Measurements from ENCODE around the gene MEIG1.
"Not testable (repeated sequence)": the region's sequence is repeated elsewhere in the genome, so short reads cannot be mapped to it uniquely, and the experiment has no call there.

Gene MEIG1

DNA sequence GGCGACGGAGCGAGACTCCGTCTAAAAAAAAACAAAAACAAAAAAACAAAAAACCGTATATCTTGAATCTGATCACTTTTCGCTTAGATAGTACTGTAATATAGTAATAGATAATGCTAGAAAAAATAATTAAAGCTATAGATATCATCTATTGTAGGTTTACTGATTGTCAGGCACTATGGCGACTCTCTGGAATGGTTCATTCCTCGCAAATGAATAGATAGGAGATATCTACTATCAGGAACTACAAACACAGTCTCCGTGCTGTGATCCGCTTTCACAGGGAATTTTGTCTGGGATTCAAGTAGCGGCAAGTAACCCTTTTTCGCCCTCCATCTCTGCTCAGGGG lies 342 bp upstream of the MEIG1 start:
- no peak for DNase-seq

GRCh38 chr10:14967897-14968296 lies 8.7 kb downstream of the MEIG1 start:
- no peak for DNase-seq

DNA sequence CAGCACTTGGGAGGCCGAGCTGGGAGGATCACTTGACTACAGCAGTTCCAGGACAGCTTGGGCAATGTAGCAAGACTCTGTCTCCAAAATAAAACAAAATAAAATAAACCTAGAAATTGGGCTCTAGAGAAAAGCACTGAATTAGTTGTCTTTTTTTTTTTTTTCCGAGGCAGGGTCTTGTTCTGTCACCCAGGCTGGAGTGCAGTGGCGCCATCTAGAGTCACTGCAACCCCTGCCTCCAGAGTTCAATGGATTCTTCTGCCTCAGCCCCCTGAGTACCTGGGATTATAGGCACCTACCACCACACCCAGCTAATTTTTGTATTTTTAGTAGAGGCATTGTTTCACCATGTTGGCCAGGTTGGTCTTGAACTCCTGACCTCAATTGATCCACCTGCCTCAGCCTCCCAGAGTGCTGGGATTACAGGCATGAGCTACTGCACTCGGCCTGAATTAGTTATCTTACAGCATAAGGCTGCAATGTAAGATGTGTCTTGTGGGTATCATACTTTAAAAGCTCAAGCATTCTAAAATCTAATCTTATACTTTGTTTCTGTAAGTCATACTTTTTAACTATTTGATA lies 12.8 kb downstream of the MEIG1 start:
- DNase-seq, result peak; percentile 35

DNA sequence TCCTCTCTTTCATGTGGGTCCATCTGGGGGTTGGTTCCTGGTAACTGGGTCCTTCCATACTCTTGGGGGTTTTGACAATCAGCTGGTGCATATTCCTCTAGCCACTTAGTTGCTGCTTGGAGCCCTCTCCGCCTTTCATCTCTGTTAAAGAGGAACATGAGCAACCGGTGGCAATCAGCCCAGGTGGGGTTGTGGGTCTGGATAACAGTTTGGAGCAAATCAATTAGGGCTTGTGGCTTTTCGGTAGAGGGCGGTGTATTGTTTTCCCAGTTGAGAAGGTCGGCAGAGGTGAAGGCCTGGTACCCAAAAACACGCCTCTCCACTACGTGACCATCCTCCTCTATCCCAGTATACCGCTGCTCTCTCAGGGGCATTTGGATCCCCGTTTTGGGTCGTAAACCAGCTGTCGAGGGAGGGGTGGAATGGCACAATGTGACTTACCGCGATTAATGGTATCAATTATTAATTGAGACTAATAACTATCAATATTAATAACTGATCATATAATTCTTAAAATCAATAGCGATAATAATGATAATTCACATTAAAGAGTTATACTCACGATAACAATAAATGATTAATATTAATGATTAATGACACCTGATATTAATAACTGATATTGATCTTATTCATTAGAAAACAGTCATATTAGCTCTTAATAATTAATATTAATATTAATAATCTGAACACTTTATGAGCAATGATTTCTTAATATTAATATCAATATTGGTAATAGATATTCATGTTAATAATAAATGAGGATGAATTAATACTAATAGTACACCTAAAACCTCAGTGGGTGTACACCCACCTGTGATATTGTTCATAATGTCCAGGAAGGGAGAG lies 15.2 kb downstream of the MEIG1 start:
- DNase-seq, result not testable (repeated sequence)

DNA sequence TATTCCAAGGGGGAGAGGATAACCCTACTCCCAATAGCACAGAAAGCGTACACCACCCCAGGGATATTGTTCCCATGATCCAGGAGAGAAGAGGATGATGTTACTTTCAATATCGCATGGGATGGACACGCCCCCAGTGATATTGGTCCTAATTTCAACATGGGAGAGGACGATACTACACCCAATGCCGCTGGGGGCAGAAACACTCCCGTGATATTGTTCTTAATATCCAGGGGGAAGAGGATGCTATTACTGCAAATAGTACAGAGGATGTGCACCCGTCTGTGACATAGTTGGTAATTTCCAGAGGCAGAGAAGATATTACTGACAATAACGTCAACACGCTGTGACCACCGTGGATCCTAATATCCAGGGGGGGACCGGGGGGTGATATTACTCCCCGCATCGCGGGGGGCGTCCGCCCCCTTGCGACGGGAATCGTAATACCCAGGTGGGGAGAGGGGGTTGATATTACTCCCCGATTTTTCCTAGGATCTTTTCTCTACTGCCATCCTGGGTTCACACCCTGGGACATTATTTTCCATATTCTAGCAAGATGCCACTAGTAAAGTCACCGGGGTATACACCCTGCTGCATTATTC lies 16.6 kb downstream of the MEIG1 start:
- no peak for DNase-seq

- no peak for DNase-seq
Measured at GRCh38 chr10:14982744-14983143, 23.6 kb downstream of the MEIG1 start.

DNA sequence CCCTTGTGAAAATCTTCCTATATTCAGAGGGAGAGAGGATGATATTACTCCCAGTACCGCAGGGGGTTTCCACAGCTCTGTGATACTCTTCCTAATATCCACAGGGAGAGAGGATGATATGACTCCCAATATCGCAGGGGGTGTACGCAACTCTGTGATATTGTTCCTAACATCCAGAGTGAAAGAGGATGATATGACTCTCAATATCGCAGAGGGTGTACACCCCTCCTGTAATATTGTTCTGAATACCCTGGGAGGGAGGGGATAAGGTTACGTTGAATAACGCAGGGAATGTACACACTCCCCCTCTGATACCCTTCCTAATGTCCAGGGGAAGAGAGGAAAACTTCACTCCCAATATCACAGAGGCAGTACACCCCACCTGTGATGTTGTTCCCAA lies 30.4 kb downstream of the MEIG1 start:
- DNase-seq, result not testable (repeated sequence)

GRCh38 chr10:14991035-14991749 lies 32.0 kb downstream of the MEIG1 start:
- peak; percentile 64 for DNase-seq

- DNase-seq, result not testable (repeated sequence)
Measured at GRCh38 chr10:14992336-14992735, 33.1 kb downstream of the MEIG1 start.

DNA sequence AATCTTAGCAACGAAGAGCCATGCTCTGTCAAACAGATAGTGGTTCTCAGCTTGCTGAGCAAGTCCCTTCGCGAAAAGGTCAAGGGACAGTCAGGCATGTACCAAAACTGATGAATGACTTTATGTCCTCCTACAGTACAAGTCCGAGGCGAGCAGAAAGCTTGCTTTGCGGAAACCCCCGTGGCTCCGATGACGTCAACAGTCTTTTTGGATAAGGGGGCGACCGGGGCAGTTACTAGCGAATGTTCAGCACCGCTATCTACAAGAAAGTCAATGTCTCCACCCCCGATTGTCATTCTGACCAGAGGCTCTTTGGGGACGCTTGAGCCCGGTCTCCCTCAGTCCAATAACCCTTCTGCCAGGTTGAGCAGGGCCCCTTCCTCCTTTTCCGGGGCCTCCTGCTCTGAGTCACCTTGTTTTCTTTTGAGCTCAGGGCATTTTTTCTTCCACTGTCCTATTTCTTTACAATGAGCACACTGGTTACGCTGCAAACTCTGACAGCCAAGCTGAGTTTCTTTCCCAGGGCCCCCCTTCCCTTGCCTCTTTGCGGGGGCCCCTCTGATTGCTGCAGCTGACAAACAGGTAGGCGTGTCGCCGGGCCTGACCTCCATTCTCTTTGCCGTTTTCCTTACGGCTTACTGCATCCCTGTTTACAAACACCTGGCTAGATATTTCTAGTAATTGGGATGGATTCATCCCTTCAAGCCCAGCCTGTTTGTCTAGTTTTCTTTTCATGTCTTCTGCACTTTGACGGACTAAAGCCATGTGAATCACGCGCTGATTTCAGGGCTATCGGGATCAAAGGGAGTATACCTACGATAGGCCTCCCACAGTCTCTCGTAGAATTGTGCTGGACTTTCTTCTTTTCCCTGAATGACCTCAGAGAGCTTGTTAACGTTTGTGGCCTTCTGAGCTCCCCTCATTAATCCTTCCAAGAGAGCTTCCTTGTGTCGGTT lies 34.6 kb downstream of the MEIG1 start:
- DNase-seq, result not testable (repeated sequence)

- DNase-seq, result no peak
Measured at GRCh38 chr10:14995964-14996565, 36.9 kb downstream of the MEIG1 start.

- DNase-seq, result not testable (repeated sequence)
Measured at GRCh38 chr10:15013530-15013929, 54.3 kb downstream of the MEIG1 start.

GRCh38 chr10:15015451-15015850 lies 56.3 kb downstream of the MEIG1 start:
- no peak for DNase-seq

DNA sequence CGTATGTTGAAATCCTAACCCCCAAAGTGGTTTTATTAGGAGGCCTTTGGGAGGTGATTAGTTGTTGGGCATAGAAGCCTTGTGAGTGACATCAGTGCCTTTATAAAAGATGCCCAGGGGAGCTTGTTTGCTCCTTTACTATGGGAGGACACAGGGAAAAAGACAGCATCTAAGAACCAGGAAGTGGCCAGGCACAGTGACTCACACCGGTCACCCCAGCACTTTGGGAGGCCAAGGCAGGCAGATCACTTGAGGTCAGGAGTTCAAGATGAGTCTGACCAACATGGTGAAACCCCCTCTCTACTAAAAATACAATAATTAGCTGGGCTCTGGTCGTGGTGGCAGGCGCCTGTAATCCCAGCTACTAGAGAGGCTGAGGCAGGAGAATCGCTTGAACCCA lies 61.8 kb downstream of the MEIG1 start:
- DNase-seq, result not testable (repeated sequence)

Data from CD4-positive, alpha-beta T cell treated with Interleukin-4 for 4 hours (primary cell).